Measurements from ENCODE around the gene ADH1A.

ADH1A gene

DNA sequence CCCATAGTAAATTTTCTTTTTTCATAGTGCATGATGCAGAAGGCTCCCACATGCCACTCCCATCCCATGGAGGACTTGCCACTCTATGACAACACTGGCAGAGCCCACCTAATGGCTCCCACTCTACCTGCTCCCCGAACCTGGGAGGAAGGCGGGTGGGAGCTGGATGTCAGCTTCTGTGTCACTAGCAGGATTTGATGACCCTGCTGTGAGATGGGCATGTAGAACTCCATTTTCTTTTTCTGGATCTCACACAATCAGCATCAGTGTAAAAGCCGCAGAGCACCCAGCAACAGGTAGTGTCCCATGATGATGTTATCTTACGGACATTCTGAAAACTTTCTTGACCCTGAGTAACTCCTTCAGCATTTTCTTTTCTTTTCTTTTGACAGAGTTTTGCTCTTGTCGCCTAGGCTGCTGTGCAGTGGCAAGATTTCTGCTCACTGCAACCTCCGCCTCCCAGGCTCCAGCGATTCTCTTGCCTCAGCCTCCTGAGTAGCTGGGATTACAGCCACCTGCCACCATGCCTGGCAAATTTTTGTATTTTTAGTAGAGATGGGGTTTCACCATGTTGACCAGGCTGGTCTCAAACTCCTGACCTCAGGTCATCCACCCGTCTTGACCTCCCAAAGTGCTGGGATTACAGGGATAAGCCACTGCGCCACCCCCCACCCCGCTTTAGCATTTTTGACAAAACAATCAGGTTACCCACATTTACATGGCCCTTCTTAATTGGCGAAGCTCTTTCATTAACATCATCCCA, 15.0 kb upstream of the ADH1A start:
- Mint-ChIP-seq H3K4me1 (no peaks in the 10 kb centered on the region), H3K27ac (no peak overlapping the region), H3K27me3 (no peaks in the 10 kb centered on the region), H3K36me3 (no peaks in the 10 kb centered on the region), H3K4me3 (no peak overlapping the region), H3K9me3 (peaks cover 3% of the 10 kb centered on the region)
- ATAC-seq, result no peak

- H3K9me3 Mint-ChIP-seq, result peaks cover 12% of the 10 kb centered on the region
Measured at GRCh38 chr4:99301376-99302164, 10.8 kb upstream of the ADH1A start.

GRCh38 chr4:99300934-99301333, 10.1 kb upstream of the ADH1A start:
- no peaks in the 10 kb centered on the region for H3K36me3 Mint-ChIP-seq
- H3K4me1 Mint-ChIP-seq, result no peaks in the 10 kb centered on the region
- ATAC-seq, result no peak
- H3K9me3 Mint-ChIP-seq, result peaks cover 16% of the 10 kb centered on the region
- H3K27ac Mint-ChIP-seq, result no peak overlapping the region
- no peaks in the 10 kb centered on the region for H3K27me3 Mint-ChIP-seq
- H3K4me3 Mint-ChIP-seq, result no peak overlapping the region

More at GRCh38 chr4:99301376-99302164, 10.8 kb upstream of the ADH1A start:
- Mint-ChIP-seq H3K27me3 (no peaks in the 10 kb centered on the region), H3K36me3 (no peaks in the 10 kb centered on the region), H3K4me3 (no peak overlapping the region), H3K4me1 (no peaks in the 10 kb centered on the region), H3K27ac (no peak overlapping the region)
- no peak for ATAC-seq

DNA sequence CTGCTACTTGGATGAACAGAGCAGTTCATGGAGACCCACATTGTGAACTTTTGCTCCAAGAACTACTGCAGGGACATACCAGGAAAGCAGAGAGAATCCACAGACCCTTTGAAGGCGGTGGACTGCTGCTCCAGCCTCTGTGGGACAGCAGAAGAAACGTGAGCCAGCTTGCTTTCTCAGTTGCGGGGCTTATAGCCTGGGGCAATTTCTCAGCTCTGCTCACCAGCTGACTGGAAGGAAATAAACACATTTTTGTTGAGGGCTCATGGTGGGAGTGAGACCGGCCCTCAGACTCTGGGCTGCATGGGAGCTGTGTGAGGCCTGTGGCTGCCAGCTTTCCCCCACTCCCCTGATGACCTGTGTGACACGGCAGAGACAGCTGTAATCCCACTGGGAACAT, 2.6 kb upstream of the ADH1A start:
- Mint-ChIP-seq H3K4me1 (no peaks in the 10 kb centered on the region), H3K36me3 (no peaks in the 10 kb centered on the region), H3K27me3 (no peaks in the 10 kb centered on the region), H3K4me3 (no peak overlapping the region), H3K9me3 (peaks cover 16% of the 10 kb centered on the region), H3K27ac (no peak overlapping the region)
- no peak for ATAC-seq

DNA sequence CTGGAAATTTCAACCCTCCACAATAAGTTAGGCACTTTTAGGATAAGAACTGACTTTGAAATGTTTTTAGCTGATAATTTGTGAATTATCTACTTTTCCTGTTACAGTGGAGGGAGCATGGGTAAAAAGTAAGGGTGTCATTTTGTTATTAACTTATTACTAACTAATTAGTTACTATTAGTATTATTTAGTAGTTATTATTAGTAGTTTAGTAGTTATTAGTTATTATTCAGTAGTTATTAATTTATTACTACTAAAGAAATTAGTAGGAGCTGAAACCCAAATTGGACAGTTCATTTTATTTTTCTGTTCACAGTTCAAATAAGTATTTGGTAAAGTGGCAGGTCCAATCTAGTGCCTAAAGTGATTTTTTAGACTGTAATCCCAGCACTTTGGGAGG, 5.4 kb downstream of the ADH1A start:
- ATAC-seq, result no peak
- Mint-ChIP-seq H3K4me1 (no peaks in the 10 kb centered on the region), H3K4me3 (no peak overlapping the region), H3K9me3 (no peaks in the 10 kb centered on the region), H3K27ac (no peak overlapping the region), H3K36me3 (no peaks in the 10 kb centered on the region), H3K27me3 (no peaks in the 10 kb centered on the region)

DNA sequence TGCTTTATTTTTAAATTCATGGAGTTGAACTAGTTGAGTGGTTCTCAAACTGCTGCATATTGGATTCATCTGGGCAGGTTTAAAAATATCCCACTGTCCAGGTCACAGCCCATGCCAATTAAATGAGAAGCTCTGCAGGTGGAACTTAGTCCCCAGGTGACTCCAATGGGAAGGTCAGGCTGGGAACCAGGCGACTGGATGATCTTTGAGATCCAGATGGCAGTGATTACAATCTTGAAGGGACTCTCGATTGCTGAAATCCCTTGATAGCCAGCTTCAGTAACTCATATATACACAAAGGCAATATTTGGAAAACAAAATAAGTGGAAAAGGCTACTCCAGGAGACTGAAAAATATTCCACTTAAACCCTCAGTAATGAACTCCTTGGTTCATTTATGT, 8.1 kb downstream of the ADH1A start:
- H3K27ac Mint-ChIP-seq, result no peak overlapping the region
- H3K27me3 Mint-ChIP-seq, result no peaks in the 10 kb centered on the region
- H3K4me1 Mint-ChIP-seq, result no peaks in the 10 kb centered on the region
- no peak overlapping the region for H3K4me3 Mint-ChIP-seq
- no peaks in the 10 kb centered on the region for H3K9me3 Mint-ChIP-seq
- no peak for ATAC-seq
- no peaks in the 10 kb centered on the region for H3K36me3 Mint-ChIP-seq

- no peaks in the 10 kb centered on the region for H3K36me3 Mint-ChIP-seq
Measured at GRCh38 chr4:99281261-99281660, 9.5 kb downstream of the ADH1A start.

DNA sequence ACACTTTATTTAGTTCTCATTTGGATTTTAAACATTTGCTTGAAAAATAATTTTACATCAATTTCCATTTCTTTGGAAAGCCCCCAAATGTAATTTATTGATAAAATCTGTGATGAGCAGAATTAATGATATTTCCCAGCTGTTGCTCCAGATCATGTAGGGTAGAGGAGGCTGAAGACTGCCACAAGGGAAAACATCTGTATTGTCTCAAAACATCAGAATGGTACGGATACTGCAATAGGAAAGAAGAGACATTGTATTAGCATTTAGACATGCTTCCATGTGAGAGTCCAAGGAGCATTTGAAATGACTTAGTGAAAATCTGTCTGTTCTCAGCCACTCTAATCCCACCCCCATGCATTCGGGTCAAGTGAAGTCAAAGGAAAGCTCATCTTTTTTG, 14.4 kb downstream of the ADH1A start:
- no peaks in the 10 kb centered on the region for H3K36me3 Mint-ChIP-seq
- no peaks in the 10 kb centered on the region for H3K27me3 Mint-ChIP-seq
- H3K9me3 Mint-ChIP-seq, result no peaks in the 10 kb centered on the region
- H3K4me3 Mint-ChIP-seq, result no peak overlapping the region
- no peak overlapping the region for H3K27ac Mint-ChIP-seq
- ATAC-seq, result no peak
- H3K4me1 Mint-ChIP-seq, result no peaks in the 10 kb centered on the region

More at GRCh38 chr4:99281261-99281660, 9.5 kb downstream of the ADH1A start:
- no peaks in the 10 kb centered on the region for H3K4me1 Mint-ChIP-seq
- H3K9me3 Mint-ChIP-seq, result no peaks in the 10 kb centered on the region
- H3K27ac Mint-ChIP-seq, result no peak overlapping the region
- H3K27me3 Mint-ChIP-seq, result no peaks in the 10 kb centered on the region
- ATAC-seq, result no peak
- H3K4me3 Mint-ChIP-seq, result no peak overlapping the region

DNA sequence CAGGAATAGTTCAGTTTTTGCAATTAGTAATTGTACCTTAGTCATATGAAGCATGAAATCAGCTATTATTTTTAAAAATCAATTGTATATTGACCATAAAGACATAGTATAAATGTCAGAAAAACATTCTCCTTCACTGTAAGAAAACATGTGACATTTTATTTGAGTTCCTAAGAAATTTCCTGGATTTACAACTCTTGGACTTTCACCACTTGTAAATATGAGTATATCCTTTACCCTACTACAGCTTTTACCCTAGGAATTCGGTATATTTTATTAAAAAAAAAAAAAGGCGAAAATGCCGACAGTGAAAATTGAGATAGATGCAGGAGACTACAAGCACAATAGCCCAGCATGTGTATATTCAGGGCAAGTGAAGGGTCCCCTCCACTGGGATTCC, 14.9 kb downstream of the ADH1A start:
- Mint-ChIP-seq H3K27ac (no peak overlapping the region), H3K27me3 (no peaks in the 10 kb centered on the region), H3K9me3 (no peaks in the 10 kb centered on the region), H3K4me3 (no peak overlapping the region), H3K36me3 (no peaks in the 10 kb centered on the region), H3K4me1 (no peaks in the 10 kb centered on the region)
- ATAC-seq, result no peak

DNA sequence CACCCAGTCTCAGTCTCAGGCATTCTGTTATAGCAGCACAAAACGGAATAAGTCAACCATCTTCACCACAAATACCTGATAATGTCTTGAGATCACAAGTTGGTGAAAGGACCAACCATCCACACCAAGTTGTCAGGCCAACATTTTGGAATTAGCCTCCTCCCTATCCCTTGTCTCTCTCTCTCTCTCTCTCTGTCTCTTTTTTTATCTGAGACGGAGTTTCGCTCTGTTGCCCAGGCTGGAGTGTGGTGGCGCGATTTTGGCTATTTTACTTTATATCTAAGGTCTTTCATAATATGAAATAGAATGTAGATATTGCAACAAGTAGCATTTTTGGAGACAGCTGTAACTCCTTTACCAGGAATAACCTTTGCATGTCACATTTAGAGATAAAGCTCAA, 15.7 kb downstream of the ADH1A start:
- no peak overlapping the region for H3K4me3 Mint-ChIP-seq
- no peaks in the 10 kb centered on the region for H3K4me1 Mint-ChIP-seq

DNA sequence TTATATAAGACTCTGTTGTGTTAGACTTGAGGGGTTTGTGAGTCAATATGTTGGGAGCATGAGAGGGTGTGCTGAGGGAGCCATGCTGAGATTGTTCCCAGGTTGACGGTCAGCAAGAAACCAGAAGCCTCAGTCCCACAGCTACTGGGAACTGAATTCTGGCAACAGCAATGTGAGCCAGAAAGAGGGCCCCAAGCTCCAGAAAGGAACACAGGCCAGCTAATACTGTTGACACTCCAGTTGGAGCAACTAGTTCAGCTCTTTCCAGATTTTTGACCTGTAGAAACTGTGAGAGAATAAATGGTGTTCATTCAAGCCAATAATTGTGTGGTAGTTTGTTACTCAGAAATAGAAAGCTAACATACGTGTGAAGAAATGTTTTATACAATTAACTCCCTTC, 17.1 kb downstream of the ADH1A start:
- Mint-ChIP-seq H3K4me1 (no peaks in the 10 kb centered on the region), H3K27me3 (no peaks in the 10 kb centered on the region), H3K27ac (no peak overlapping the region), H3K36me3 (no peaks in the 10 kb centered on the region), H3K4me3 (no peak overlapping the region), H3K9me3 (no peaks in the 10 kb centered on the region)
- no peak for ATAC-seq

More for the DNA sequence above, 15.7 kb downstream of the ADH1A start:
- no peak overlapping the region for H3K27ac Mint-ChIP-seq
- no peak for ATAC-seq
- H3K36me3 Mint-ChIP-seq, result no peaks in the 10 kb centered on the region
- H3K27me3 Mint-ChIP-seq, result no peaks in the 10 kb centered on the region
- no peaks in the 10 kb centered on the region for H3K9me3 Mint-ChIP-seq

GRCh38 chr4:99264927-99265326, 25.9 kb downstream of the ADH1A start:
- peaks cover 5% of the 10 kb centered on the region for H3K36me3 Mint-ChIP-seq
- H3K9me3 Mint-ChIP-seq, result peaks cover 10% of the 10 kb centered on the region
- ATAC-seq, result no peak
- H3K4me1 Mint-ChIP-seq, result no peaks in the 10 kb centered on the region
- no peak overlapping the region for H3K27ac Mint-ChIP-seq
- peaks cover 10% of the 10 kb centered on the region for H3K27me3 Mint-ChIP-seq
- H3K4me3 Mint-ChIP-seq, result no peak overlapping the region

DNA sequence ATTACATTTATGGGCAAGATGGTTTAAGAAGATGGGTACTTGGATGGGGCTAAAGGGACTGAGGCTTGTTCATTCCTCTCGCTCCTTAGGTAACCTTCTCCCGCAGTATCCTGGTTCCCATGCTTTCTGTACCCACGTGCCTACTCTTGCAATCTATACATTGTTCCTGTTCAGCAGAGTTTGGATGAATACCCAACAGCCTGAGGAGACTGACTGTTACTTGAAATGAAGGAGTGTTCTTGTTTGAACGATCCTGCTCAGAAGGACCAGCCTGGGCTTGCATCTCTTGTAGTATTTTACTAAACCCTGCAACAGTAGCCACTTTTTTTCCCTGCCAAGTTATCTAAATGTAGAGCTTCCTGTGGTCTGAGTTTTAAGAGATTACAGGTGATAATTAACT, 38.0 kb downstream of the ADH1A start:
- Mint-ChIP-seq H3K27ac (no peak overlapping the region), H3K9me3 (peaks cover 2% of the 10 kb centered on the region), H3K27me3 (no peaks in the 10 kb centered on the region), H3K4me3 (no peak overlapping the region), H3K36me3 (no peaks in the 10 kb centered on the region), H3K4me1 (no peaks in the 10 kb centered on the region)
- ATAC-seq, result no peak

- Mint-ChIP-seq H3K4me3 (no peak overlapping the region), H3K27me3 (no peaks in the 10 kb centered on the region), H3K27ac (no peak overlapping the region), H3K9me3 (peaks cover 7% of the 10 kb centered on the region), H3K36me3 (no peaks in the 10 kb centered on the region), H3K4me1 (no peaks in the 10 kb centered on the region)
- ATAC-seq, result no peak
Measured at GRCh38 chr4:99248714-99249113, 42.1 kb downstream of the ADH1A start.

- Mint-ChIP-seq H3K4me1 (no peaks in the 10 kb centered on the region), H3K27me3 (no peaks in the 10 kb centered on the region), H3K9me3 (peaks cover 4% of the 10 kb centered on the region), H3K36me3 (no peaks in the 10 kb centered on the region), H3K27ac (no peak overlapping the region), H3K4me3 (no peak overlapping the region)
- no peak for ATAC-seq
Measured at GRCh38 chr4:99235955-99236354, 54.8 kb downstream of the ADH1A start.

Data from stimulated activated memory B cell treated with anti-CD40 and anti-IgM and Interleukin-4, amounts not matched to agents 10 μg/mL and 1 μg/mL and 100 μg/mL, for 72 hours (primary cell).